AG09309 (cell line): ENCODE data around the gene STYXL1.

ENCODE experiments used
- DNase-seq: peaks from one replicate; pipeline ENCODE4 v3.0.0-alpha.2; 2010; ENCODE audit warnings: low read depth
- H3K4me3 ChIP-seq: 2 replicates; pipeline ENCODE4 v1.5.1; 2011; ENCODE audit warnings: mild to moderate bottlenecking, low read depth, low read length, moderate library complexity; ENCODE audit not compliant: control insufficient read depth
- TF ChIP-seq, protein P1 (sequence below): IDR thresholded peaks from 2 replicates; pipeline ENCODE4 v1.5.1; 2011; ENCODE audit warnings: mild to moderate bottlenecking, low read depth, low read length, inconsistent platforms; ENCODE audit not compliant: insufficient read depth, control insufficient read depth; ENCODE audit errors: missing control alignments

Gene STYXL1

DNA sequence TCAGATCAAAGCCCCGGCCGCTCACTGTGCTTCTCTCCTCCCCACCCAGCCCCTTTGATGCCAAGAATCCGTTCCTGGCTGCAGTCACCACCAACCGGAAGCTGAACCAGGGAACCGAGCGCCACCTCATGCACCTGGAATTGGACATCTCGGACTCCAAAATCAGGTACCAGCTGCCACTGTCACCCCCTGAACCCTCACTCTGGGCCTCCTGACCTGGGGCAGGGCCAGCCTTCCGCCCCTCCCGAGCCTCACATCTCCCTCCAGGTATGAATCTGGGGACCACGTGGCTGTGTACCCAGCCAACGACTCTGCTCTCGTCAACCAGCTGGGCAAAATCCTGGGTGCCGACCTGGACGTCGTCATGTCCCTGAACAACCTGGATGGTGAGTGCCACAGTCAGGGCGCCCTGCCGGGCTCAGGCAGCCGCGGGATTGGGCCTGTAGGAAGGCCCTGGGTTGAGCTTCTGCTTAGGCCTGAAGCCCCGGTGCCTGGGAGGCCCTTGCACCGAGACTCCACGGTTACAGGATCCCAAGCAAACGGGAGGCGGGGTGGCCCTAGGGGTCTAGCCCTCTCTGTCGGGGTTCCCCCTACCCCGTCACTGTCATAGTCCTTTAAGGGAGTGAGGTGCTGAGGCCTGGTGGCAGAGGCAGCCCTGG is 64.2 kb downstream of the STYXL1 start:
- TF ChIP-seq, protein P1, sequence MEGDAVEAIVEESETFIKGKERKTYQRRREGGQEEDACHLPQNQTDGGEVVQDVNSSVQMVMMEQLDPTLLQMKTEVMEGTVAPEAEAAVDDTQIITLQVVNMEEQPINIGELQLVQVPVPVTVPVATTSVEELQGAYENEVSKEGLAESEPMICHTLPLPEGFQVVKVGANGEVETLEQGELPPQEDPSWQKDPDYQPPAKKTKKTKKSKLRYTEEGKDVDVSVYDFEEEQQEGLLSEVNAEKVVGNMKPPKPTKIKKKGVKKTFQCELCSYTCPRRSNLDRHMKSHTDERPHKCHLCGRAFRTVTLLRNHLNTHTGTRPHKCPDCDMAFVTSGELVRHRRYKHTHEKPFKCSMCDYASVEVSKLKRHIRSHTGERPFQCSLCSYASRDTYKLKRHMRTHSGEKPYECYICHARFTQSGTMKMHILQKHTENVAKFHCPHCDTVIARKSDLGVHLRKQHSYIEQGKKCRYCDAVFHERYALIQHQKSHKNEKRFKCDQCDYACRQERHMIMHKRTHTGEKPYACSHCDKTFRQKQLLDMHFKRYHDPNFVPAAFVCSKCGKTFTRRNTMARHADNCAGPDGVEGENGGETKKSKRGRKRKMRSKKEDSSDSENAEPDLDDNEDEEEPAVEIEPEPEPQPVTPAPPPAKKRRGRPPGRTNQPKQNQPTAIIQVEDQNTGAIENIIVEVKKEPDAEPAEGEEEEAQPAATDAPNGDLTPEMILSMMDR = no peak
- no peak overlapping the region for H3K4me3 ChIP-seq
- no peak for DNase-seq

DNA sequence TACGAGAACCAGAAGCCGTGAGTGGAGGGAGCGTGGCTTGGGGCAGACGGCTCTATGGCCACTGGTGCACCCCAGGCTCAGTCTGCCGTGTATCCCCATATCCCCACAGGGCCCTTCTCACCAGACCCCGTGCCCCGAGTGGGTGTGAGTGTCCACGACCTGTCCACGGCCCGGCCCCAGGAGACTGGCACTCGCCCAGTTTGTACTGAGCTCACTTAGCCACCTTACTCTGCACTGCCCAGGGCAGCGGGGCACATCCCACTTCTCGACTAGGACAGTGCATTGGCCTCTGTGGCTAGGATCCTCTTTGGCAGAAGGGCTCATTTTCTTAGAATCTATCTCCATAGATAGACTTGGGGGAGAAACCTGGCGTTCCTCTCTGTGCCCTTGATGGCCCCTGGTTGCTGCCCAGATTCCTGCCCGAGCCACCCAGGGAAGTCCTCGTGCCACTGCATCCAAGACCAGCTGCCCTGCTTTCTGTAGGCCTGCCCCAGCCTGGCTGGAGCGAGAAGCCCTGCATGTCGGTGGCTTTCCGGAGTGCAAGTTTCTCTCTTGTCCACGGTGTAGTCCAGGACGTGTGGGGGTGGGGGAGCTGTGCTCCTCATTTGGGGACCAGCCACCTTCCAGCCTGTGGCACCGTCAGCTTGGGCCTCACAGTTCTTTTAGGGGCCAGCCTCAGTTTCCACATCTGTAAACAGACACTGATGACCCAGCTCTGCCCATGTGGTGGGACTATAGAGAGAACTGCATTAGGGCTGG is 65.3 kb downstream of the STYXL1 start:
- TF ChIP-seq, protein P1 = no peak
- no peak overlapping the region for H3K4me3 ChIP-seq
- no peak for DNase-seq

DNA sequence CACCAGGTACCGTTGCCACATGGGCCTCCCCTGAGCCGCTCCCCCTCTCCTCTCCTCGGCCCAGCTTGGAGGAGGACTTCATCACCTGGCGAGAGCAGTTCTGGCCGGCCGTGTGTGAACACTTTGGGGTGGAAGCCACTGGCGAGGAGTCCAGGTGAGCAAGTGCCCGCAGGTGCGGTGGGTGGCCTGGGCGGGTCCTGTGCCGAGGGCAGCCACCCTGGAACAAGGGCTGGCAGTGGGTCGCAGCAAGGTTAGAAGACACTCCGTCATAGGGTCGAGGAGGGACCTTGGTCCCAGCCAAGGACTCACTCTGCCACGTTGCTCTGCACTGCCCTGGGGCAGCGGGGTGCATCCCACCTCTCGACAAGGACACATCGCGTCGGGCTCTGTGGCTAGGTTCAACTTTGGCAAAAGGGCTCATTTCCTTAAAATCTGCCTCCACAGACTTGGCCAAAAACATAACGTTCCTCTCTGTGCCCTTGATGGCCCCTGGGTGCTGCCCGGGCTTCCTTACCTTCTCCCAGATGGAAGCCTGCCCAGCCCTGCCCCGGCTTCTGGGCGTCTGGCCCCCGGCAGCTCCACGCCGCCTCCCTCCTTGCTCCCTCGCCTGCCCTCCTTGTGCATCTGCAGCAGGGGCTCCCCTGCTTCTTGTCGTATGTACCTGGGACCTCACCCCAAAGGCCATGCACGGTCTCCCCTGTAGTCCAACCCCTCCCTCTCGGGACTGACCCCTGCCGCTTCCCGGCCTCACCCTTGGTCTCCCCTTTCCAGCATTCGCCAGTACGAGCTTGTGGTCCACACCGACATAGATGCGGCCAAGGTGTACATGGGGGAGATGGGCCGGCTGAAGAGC is 66.1 kb downstream of the STYXL1 start:
- no peak overlapping the region for H3K4me3 ChIP-seq
- no peak for DNase-seq
- TF ChIP-seq, protein P1 = no peak

DNA sequence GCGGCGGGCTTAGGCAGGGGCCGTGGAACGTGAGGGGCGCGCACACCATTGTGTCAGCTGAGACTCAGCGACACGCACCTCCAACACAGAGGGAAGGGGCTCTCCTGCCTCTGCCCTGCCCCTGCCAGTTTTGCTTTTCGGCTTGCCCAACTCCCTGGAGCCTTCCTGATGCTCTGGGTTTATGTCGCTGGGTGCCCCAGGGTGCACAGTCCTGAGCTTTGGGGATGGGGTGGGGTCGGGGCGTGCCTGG is 66.7 kb downstream of the STYXL1 start:
- no peak overlapping the region for H3K4me3 ChIP-seq
- DNase-seq = no peak
- TF ChIP-seq, protein P1 = no peak

DNA sequence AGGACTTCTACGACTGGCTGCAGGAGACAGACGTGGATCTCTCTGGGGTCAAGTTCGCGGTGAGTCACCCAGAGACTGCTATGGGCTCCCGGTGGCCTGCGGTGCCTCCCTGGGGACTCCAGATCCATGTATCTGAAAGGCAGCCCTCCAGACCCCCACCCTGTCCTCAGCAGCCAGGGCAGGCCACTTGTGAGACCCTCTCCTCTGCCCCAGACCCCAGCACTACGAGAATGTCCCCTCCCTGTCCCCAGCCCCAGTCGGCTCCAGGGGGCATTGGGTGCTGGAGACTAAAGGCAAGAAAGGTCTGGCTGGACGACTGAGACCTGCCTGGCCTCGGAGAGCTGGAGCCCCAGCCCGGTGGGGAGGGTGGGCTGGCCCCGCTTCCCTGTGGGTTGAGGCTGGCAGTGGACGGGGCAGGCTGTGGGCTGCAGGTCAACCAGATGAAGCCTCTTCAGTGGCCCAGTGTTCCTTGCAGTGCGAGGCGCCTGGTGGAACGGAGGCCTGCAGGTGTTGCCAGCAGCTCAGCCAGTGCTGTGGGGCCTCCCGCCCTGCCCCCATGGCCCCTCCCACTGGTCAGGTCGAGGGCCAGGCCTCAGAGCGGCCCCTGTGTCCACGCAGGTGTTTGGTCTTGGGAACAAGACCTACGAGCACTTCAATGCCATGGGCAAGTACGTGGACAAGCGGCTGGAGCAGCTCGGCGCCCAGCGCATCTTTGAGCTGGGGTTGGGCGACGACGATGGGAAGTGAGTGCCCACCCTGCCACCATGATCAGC is 67.2 kb downstream of the STYXL1 start:
- DNase-seq = no peak
- TF ChIP-seq, protein P1 = no peak
- no peak overlapping the region for H3K4me3 ChIP-seq

DNA sequence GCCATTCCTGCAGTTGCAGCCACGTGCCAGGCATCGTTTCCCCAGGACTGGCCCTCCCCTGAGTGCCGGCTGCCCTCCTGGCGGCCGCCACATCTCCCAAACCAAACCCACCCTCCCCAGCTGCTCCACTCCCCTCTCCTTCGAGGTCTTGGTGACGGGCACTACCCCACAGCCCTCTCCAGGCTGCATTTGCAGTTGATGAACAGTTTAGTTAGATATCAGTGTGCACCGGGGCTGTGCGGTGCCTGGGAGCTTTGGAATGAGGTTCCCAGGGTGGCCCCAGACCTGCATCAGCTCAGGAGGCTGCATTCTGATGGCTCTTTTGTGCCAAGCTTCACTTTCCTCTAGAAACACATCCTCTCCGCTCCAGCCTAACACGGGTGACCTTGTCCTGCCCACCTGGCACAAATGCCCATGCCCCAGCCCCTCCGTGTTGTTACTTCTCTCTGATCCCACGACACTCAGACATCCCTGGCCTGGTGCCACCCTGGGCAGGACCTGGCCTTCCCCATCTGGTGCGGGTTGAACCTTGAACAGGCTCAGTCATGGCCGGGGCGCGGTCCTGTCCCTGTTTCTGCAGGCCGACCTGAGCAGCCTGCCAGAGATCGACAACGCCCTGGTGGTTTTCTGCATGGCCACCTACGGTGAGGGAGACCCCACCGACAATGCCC is 67.9 kb downstream of the STYXL1 start:
- DNase-seq = no peak
- TF ChIP-seq, protein P1 = no peak
- no peak overlapping the region for H3K4me3 ChIP-seq
